H1 (cell line): ENCODE results near the gene SPIRE1. TPM values are rescaled to one million over a fixed set of nuclear protein-coding genes. Genes with fewer than 3 reads are reported as not detected.

Experiments used
- CTCF ChIA-PET: fragments of 300-600 bp; sonication (Branson Sonifier 250); formaldehyde crosslinking; loops from one replicate; lab custom pipeline; 2021; ENCODE audit not compliant: partially characterized antibody; lab: Charles Lee
- POLR2A ChIA-PET: fragments of 300-600 bp; sonication (Branson Sonifier 250); formaldehyde crosslinking; loops from one replicate; lab custom pipeline; 2021; ENCODE audit warnings: inconsistent platforms; ENCODE audit not compliant: partially characterized antibody; lab: Charles Lee
- DNase-seq, 2 experiments: peaks; one replicate each; pipeline versions ENCODE4 v3.0.0 to v3.0.0-alpha.2; 2010 to 2022; ENCODE audit warnings: low spot score in 2 of 2, low read depth in 1 of 2, mixed read lengths in 1 of 2
- FAIRE-seq: peaks from 2 replicates; lab custom pipeline; 2011; peaks lifted over from hg19 to GRCh38; lab: Jason Lieb, UNC
- H2AFZ ChIP-seq: 2 replicates; pipeline ENCODE4 v1.8.1; 2012; ENCODE audit warnings: low read length, inconsistent platforms
- H2AK5ac ChIP-seq: 2 replicates; pipeline ENCODE4 v1.6.1; 2013; ENCODE audit warnings: low read depth, low read length
- H2BK120ac ChIP-seq: replicated peaks from 2 replicates; pipeline ENCODE3; 2013; ENCODE audit warnings: low read depth, low read length, inconsistent platforms
- H2BK12ac ChIP-seq: 2 replicates; pipeline ENCODE4 v1.6.1; 2013; ENCODE audit warnings: low read depth, low read length
- H2BK15ac ChIP-seq: 2 replicates; pipeline ENCODE4 v1.6.1; 2013; ENCODE audit warnings: low read length
- H2BK20ac ChIP-seq: 2 replicates; pipeline ENCODE4 v1.6.1; 2013; ENCODE audit warnings: low read length
- H2BK5ac ChIP-seq: 2 replicates; pipeline ENCODE4 v1.6.1; 2013; ENCODE audit warnings: low read depth, low read length
- H3K14ac ChIP-seq: 2 replicates; pipeline ENCODE4 v1.6.1; 2013; ENCODE audit warnings: inconsistent platforms; ENCODE audit not compliant: insufficient read length
- H3K18ac ChIP-seq: 2 replicates; pipeline ENCODE4 v1.6.1; 2013; ENCODE audit warnings: low read length; ENCODE audit errors: extremely low read depth
- H3K23ac ChIP-seq: 2 replicates; pipeline ENCODE4 v1.6.1; 2013; ENCODE audit warnings: inconsistent platforms; ENCODE audit not compliant: insufficient read length
- H3K23me2 ChIP-seq: 2 replicates; pipeline ENCODE4 v1.6.1; 2013; ENCODE audit warnings: low read depth, low read length
- H3K27ac ChIP-seq: 2 replicates; pipeline ENCODE4 v1.6.1; 2011; ENCODE audit warnings: low read depth, low read length, inconsistent platforms
- H3K27me3 ChIP-seq, 4 experiments: replicated peaks in 1 of 4; 1 replicate in 1 of 4; 2 replicates in 3 of 4; pipeline versions ENCODE4 v1.6.1 to v1.8.1; 2011 to 2013; ENCODE audit warnings: low read length in 3 of 4, mild to moderate bottlenecking in 3 of 4, inconsistent platforms in 2 of 4, mixed read lengths in 2 of 4, moderate library complexity in 1 of 4; ENCODE audit not compliant: control insufficient read depth in 3 of 4, insufficient read depth in 3 of 4; ENCODE audit errors: extremely low read depth in 1 of 4
- H3K36me3 ChIP-seq, 4 experiments: 2 replicates each; pipeline versions ENCODE4 v1.6.1 to v1.8.1; 2011 to 2013; ENCODE audit warnings: mild to moderate bottlenecking in 4 of 4, low read length in 3 of 4, moderate library complexity in 2 of 4, control low read depth in 1 of 4, inconsistent platforms in 1 of 4; ENCODE audit not compliant: insufficient read depth in 4 of 4, control insufficient read depth in 2 of 4
- H3K4ac ChIP-seq: replicated peaks from 2 replicates; pipeline ENCODE3; 2013; ENCODE audit warnings: low read length, low read depth, mixed read lengths, inconsistent platforms; ENCODE audit not compliant: insufficient read length
- H3K4me1 ChIP-seq, 4 experiments: replicated peaks in 1 of 4; 1 replicate in 1 of 4; 2 replicates in 3 of 4; pipeline versions ENCODE4 v1.6.1 to v1.8.1; 2011 to 2013; ENCODE audit warnings: low read length in 3 of 4, inconsistent platforms in 2 of 4, mixed read lengths in 1 of 4; ENCODE audit not compliant: insufficient read depth in 4 of 4, control insufficient read depth in 3 of 4
- H3K4me2 ChIP-seq, 2 experiments: 2 replicates each; pipeline versions ENCODE4 v1.6.1 to v1.8.1; 2011 to 2013; ENCODE audit warnings: low read depth in 2 of 2, low read length in 2 of 2, control low read depth in 1 of 2, inconsistent platforms in 1 of 2, mild to moderate bottlenecking in 1 of 2; ENCODE audit not compliant: insufficient read depth in 1 of 2
- H3K4me3 ChIP-seq, 4 experiments: fragments of 200-600, 300-600 bp in 1 of 4; sonication (generic), shearing (Covaris generic), sonication (Bioruptor Twin) in 1 of 4; 2 replicates each; pipeline versions ENCODE4 v1.5.1 to v1.8.1; 2011 to 2016; ENCODE audit warnings: low read length in 4 of 4, low read depth in 3 of 4, control low read depth in 2 of 4, inconsistent platforms in 2 of 4, mild to moderate bottlenecking in 2 of 4, mixed read lengths in 1 of 4, moderate library complexity in 1 of 4; ENCODE audit not compliant: insufficient read depth in 2 of 4; ENCODE audit errors: extremely low read depth in 1 of 4
- H3K56ac ChIP-seq: replicated peaks from 2 replicates; pipeline ENCODE3; 2013; ENCODE audit warnings: low read depth, mild to moderate bottlenecking, mixed read lengths, low read length, inconsistent platforms; ENCODE audit not compliant: insufficient read length
- H3K79me1 ChIP-seq: 2 replicates; pipeline ENCODE4 v1.6.1; 2013; ENCODE audit warnings: low read depth, low read length, control low read depth
- H3K79me2 ChIP-seq, 2 experiments: 2 replicates each; pipeline versions ENCODE4 v1.6.1 to v1.8.1; 2012 to 2013; ENCODE audit warnings: low read length in 2 of 2, mild to moderate bottlenecking in 2 of 2, inconsistent platforms in 1 of 2; ENCODE audit not compliant: insufficient read depth in 2 of 2, control insufficient read depth in 1 of 2
- H3K9ac ChIP-seq, 4 experiments: replicated peaks in 1 of 4; 1 replicate in 1 of 4; 2 replicates in 3 of 4; pipeline versions ENCODE4 v1.6.1 to v1.8.1; 2011 to 2013; ENCODE audit warnings: low read depth in 3 of 4, low read length in 3 of 4, control low read depth in 2 of 4, mild to moderate bottlenecking in 2 of 4, moderate library complexity in 2 of 4, inconsistent platforms in 1 of 4; ENCODE audit errors: extremely low read depth in 1 of 4
- H3K9me3 ChIP-seq, 2 experiments: 2 replicates each; pipeline versions ENCODE4 v1.6.1 to v1.8.1; 2012 to 2013; ENCODE audit warnings: mild to moderate bottlenecking in 2 of 2, moderate library complexity in 2 of 2, control low read depth in 1 of 2, inconsistent platforms in 1 of 2, low read depth in 1 of 2, low read length in 1 of 2, mixed read lengths in 1 of 2; ENCODE audit not compliant: insufficient read depth in 2 of 2
- H4K20me1 ChIP-seq, 2 experiments: replicated peaks in 1 of 2; 2 replicates each; pipeline versions ENCODE3 to v1.8.1; 2011 to 2013; ENCODE audit warnings: inconsistent platforms in 2 of 2, low read length in 2 of 2, mild to moderate bottlenecking in 1 of 2; ENCODE audit not compliant: insufficient read depth in 2 of 2, control insufficient read depth in 1 of 2
- H4K5ac ChIP-seq: 2 replicates; pipeline ENCODE4 v1.6.1; 2013; ENCODE audit warnings: low read length, low read depth, mixed read lengths, inconsistent platforms; ENCODE audit not compliant: insufficient read length
- H4K8ac ChIP-seq: 2 replicates; pipeline ENCODE4 v1.8.0; 2013; ENCODE audit warnings: mild to moderate bottlenecking, moderate library complexity, low read length, inconsistent platforms; ENCODE audit not compliant: insufficient read depth; ENCODE audit errors: extremely low read depth
- H4K91ac ChIP-seq: replicated peaks from 2 replicates; pipeline ENCODE3; 2013; ENCODE audit warnings: low read length, mixed read lengths, inconsistent platforms; ENCODE audit not compliant: insufficient read length
- GABPA ChIP-seq: IDR thresholded peaks from 2 replicates; pipeline ENCODE4 v1.6.1; 2011; ENCODE audit warnings: mild to moderate bottlenecking, low read length, moderate library complexity, borderline replicate concordance; ENCODE audit not compliant: insufficient read depth
- GTF2F1 ChIP-seq: IDR thresholded peaks from 2 replicates; pipeline ENCODE4 v1.6.1; 2012; ENCODE audit warnings: low read depth, low read length, improper control_type of control experiment, borderline replicate concordance
- KDM5A ChIP-seq: fragments of 200-600 bp; IDR thresholded peaks from 2 replicates; pipeline ENCODE4 v1.7.1; 2012; ENCODE audit warnings: mild to moderate bottlenecking, low read length, inconsistent platforms, mixed read lengths
- MAFK ChIP-seq: IDR thresholded peaks from 2 replicates; pipeline ENCODE4 v1.6.1; 2012; ENCODE audit warnings: low read depth, mild to moderate bottlenecking, improper control_type of control experiment, low read length
- RAD21 ChIP-seq, 2 experiments: IDR thresholded peaks in 1 of 2; conservative IDR thresholded peaks in 1 of 2; 2 replicates each; pipeline ENCODE4 v1.6.1; 2011; ENCODE audit warnings: low read depth in 2 of 2, low read length in 2 of 2, improper control_type of control experiment in 1 of 2, inconsistent platforms in 1 of 2, mild to moderate bottlenecking in 1 of 2, moderate library complexity in 1 of 2
- RBBP5 ChIP-seq: IDR thresholded peaks from 2 replicates; pipeline ENCODE4 v1.7.1; 2012; ENCODE audit warnings: low read depth, mild to moderate bottlenecking, inconsistent platforms, low read length, moderate library complexity, borderline replicate concordance
- RNF2 ChIP-seq: fragments of 200-900, 300-1000 bp; sonication (generic); IDR thresholded peaks from 2 replicates; pipeline ENCODE4 v1.7.1; 2016; ENCODE audit warnings: borderline replicate concordance, low read depth, mild to moderate bottlenecking, antibody characterized with exemption, low read length; ENCODE audit not compliant: poor library complexity, severe bottlenecking; ENCODE audit errors: missing control alignments
- SP1 ChIP-seq: IDR thresholded peaks from 2 replicates; pipeline ENCODE4 v1.6.1; 2011; ENCODE audit warnings: low read depth, low read length
- WGBS, 2 experiments: shearing (Covaris generic) in 1 of 2; methylation state at CpG; one replicate each; pipeline versions ENCODE4 v1.1.6 to v1.1.7; 2013 to 2015; ENCODE audit warnings: low lambda C conversion rate in 2 of 2, mixed read lengths in 2 of 2, inconsistent platforms in 1 of 2, low coverage in 1 of 2, missing lambda C conversion rate in 1 of 2; ENCODE audit not compliant: insufficient replicate concordance in 2 of 2, insufficient coverage in 1 of 2, insufficient read length in 1 of 2; ENCODE audit errors: extremely low coverage in 1 of 2, missing lambda C conversion rate in 1 of 2; 5-methylcytosine and 5-hydroxymethylcytosine counted together
- polyA plus RNA-seq, 7 experiments: library from polyadenylated mRNA; depleted of rRNA in 3 of 7; stranded (reverse) in 5 of 7; unstranded in 2 of 7; fragments of >200 nt in 5 of 7; fragments of 200-250 nt in 2 of 7; gene quantifications; 1 replicate in 5 of 7; 2 replicates in 1 of 7; 4 replicates in 1 of 7; pipeline versions ENCODE4 v1.2.1 to v1.2.3, GENCODE V29; 2011 to 2013; ENCODE audit warnings: missing spikeins in 2 of 7, mixed read lengths in 2 of 7
- total RNA-seq: library from RNA; stranded (reverse); fragmentation: NEBNext Ultra II Directional; extraction: Animal tissue kit (Norgen Biotek cat#: 25700); gene quantifications from 2 replicates; pipeline ENCODE4 v1.2.1, GENCODE V29; 2021

SPIRE1 gene
- total and polyA plus RNA-seq, 2 of the 8 experiments (the other 6 are each of a cell fraction or from before 2014, with no cell fraction given) = 6.0 to 21.5 TPM

DNA sequence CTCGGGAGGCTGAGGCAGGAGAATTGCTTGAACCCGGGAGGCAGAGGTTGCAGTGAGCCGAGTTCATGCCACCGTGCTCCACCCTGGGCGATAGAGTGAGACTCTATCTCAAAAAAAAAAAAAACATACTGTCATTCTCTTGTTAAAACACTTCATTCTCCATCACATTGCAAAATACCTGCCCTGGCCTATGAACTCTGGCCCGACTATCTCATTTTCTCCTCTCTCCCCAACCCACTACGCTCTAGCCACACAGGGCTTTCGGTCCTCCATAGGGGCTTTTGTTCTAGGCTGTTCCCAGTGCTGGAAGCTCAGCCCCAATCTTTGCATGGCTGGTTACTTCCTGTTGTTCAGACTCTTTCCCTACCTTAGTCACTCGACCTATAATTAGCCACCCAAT, 34.3 kb upstream of the SPIRE1 start:
- H3K36me3 ChIP-seq = peaks cover 0 to 16% (median 5%) of the 10 kb centered on the region in 4 experiments; a peak in 4 of 8 replicates
- no peaks in the 10 kb centered on the region for H3K27me3 ChIP-seq
- no peak overlapping the region for H3K4me2 ChIP-seq
- no peak overlapping the region for H3K56ac ChIP-seq
- no peak overlapping the region for H3K9ac ChIP-seq
- no peak overlapping the region for H3K14ac ChIP-seq
- no peak overlapping the region for H3K23ac ChIP-seq
- DNase-seq = no peak
- no peak overlapping the region for H4K5ac ChIP-seq
- H2BK12ac ChIP-seq = no peak overlapping the region
- H3K27ac ChIP-seq = no peak overlapping the region
- no peaks in the 10 kb centered on the region for H3K9me3 ChIP-seq
- no peak overlapping the region for H2BK120ac ChIP-seq
- H2BK5ac ChIP-seq = no peak overlapping the region
- H4K8ac ChIP-seq = no peak overlapping the region
- H4K91ac ChIP-seq = no peak overlapping the region
- H3K4me1 ChIP-seq = no peaks in the 10 kb centered on the region
- no peak overlapping the region for H3K4me3 ChIP-seq
- no peak overlapping the region for H2BK15ac ChIP-seq
- no peak for FAIRE-seq
- no peak overlapping the region for H2AK5ac ChIP-seq
- no peak overlapping the region for H2AFZ ChIP-seq
- WGBS, 2 experiments = 95% methylated on average over 6 of the region's 9 CpGs; no CpG with 5 or more reads in 1 of the 2 experiments
- H3K79me2 ChIP-seq = no peaks in the 10 kb centered on the region
- no peak overlapping the region for H3K4ac ChIP-seq
- CTCF ChIA-PET = interaction anchor here (1.1 kb wide), 1 partner anchor 410 kb away, joined by 3 read pairs; no protein-coding TSS in a partner anchor
- no peaks in the 10 kb centered on the region for H4K20me1 ChIP-seq
- TF ChIP-seq GABPA (no peak), RBBP5 (no peak), RAD21 (IDR thresholded peaks at IDR 0.05 in 1 of 2, conservative IDR thresholded peaks at IDR 0.05 in 1 of 2; ENCODE audit: low read depth in 2 of 2, low read length in 2 of 2) (no peak), KDM5A (no peak), GTF2F1 (no peak), SP1 (no peak), RNF2 (no peak), MAFK (no peak)
- TF ChIP-seq, all 59 proteins: peak for 0
- POLR2A ChIA-PET = interaction anchor here (1.2 to 3.7 kb wide), 2 partner anchors 10 to 13 kb away, joined by 4 to 25 read pairs; partner anchors contain the start of genes CEP76 and PSMG2
- no peaks in the 10 kb centered on the region; the same call in 1 of the 2 replicates for H3K23me2 ChIP-seq
- no peak overlapping the region for H2BK20ac ChIP-seq
- H3K18ac ChIP-seq = no peak overlapping the region
- no peaks in the 10 kb centered on the region for H3K79me1 ChIP-seq
